CD4-positive, alpha-beta T cell treated with Interleukin-12 subunit alpha and Interleukin-12 subunit beta, for 1 hour (primary cell): Measurements from ENCODE around the gene MCIDAS.
A peak's percentile ranks its signal among the peaks of the same experiment; 100 is the strongest.

ENCODE experiments used
- DNase-seq: peaks from one replicate; pipeline ENCODE4 v3.0.0-alpha.2; 2020

The MCIDAS gene

DNA sequence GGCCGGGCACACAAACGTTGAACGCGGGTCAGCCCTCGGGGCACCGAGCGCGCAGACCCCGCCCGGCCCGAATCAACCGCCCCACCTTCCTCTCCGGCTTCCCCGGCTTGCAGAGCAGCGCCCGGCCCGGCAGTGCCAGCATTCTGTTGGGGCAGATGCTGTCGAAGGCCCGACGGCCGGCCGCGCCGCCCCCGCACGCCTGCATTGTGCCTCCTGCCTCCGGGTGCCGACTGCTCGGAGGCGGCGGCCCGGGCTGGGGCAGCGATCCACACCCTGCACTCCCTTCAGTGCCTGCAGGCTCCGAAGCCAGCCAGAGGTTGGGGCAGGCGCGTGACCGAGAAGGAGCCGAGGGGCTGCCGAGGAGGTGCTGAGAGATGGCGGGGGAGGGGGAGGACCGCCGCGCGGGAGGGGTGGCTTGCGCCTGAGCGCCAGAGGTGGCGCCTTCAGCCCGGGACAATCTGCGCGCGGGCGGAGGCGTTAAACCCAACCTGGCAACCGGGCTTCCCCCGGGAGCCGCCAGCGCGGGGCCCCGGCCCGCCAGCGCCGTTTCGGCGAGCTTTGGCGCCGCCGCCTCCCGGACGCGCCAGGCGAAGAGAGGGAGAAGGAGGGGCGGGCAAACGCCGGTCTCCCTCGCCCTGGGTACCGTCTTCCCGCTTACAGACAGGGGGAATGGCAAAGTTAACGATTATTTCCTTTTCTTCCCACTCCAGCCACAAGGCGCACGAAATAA is at the start of gene MCIDAS:
MCIDAS (minus strand) TSS at position 382 of the 730 bp plus-strand sequence; CDS start at position 205, 177 bp downstream.
- DNase-seq, result peak; percentile 50

DNA sequence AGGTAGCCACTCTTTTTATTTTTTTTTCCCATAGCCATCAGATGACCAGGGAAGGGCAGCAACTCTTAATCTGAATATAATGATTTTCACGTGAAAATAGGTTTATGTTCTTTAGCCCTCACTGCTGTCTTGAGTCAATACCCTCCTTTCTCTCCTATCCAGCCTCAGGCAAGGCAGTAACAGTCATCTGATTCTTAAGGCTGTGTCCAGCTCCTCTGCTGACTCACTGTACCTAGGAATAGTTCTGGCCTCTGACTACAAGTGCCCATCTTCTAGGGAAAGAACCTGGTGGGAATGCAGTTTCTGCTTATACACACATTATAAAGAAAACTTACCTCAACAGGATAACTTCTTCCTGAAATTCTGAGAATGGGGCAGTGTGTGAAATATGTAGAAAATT is 49.7 kb upstream of the MCIDAS start:
- DNase-seq, result no peak

DNA sequence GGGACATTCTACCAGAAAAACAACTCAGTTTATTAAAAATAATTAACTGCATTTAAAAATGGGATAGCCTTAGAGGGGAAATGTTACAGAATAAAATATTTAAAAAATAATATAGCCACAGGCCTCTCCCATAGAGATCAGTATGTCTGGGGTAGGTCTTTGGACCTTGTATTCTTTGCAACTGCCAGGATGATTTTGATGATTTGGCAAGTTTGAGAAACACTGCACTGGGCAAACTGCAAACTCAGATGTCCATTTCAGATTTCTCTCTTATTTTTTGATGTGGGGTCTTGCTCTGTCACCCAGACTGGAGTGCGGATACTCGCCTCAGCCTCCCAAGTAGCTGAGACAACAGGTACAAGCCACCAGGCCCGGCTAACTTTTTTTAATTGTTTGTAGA is 31.2 kb upstream of the MCIDAS start:
- no peak for DNase-seq

DNA sequence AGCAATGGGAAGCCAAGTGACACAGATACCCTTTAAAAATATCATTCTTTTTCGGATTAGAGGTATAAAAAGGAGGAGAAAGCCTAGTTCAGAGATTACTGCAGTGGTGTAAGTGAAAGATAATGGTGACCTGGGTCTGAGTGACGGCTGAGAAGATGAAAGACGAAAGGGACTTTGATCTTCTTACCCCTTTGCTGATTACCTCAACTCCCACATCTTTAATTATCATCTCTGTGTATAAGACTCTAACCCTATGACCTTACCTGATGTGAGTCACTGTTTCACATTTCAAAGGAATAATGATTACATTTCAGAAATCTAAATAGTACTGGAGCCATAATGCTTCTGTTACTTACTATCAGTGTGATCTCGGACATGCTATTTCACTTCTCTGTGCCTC is 27.7 kb upstream of the MCIDAS start:
- DNase-seq, result no peak

DNA sequence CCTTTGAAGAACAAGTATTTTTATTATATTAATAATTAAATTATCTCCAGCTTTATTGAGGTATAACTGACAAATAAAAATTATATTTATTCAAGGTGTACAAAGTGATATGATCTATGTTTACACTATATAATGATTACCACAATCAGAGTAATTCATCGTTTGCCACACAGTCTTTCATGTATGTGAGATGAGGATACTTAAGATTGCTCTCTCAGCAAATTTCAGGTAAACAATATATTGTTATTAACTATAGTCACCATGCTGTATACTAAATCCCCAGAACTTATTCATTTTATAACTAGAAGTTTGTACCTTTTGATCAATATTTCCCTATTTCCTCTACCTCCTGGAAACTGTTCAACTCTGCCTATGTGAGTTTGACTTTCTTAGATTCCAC is 22.9 kb upstream of the MCIDAS start:
- DNase-seq, result no peak

DNA sequence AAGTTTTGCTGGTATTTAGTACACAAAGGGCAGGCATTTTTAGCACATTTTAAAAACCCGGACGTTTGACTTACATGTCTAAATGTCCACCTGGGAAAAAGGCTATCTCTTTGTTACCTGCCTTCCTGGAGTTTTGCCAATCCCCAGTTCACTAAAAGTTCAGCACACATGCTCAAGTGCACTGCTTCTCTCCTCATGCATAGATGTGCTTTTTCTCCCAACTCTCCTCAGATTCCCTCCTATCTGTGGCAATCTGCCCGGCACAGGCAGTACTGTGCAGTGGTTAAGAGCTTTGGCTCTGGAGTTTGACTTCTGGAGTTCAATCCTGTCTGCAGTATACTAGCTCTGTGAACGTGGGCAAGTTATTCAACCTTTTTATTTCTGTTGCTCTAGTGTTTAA is 14.6 kb upstream of the MCIDAS start:
- DNase-seq, result no peak

DNA sequence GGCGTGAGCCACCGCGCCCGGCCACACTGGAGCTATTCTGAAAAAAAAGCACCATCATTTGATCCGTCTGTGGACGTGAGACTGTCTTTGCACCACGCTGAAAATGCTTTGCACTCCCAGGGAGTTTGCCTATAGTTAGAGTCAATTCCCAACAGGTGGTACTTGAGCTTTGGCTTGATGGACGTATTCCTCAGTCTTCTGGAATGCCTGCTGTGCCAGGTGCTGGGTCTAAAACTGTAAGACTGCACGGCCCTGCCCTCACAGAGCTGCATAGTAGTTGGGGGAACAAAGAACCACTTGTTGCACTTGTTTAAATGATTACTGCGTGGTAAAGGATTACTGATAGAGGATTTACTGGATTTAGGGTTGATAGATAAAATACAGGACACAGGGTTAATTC is 9.7 kb upstream of the MCIDAS start:
- no peak for DNase-seq

DNA sequence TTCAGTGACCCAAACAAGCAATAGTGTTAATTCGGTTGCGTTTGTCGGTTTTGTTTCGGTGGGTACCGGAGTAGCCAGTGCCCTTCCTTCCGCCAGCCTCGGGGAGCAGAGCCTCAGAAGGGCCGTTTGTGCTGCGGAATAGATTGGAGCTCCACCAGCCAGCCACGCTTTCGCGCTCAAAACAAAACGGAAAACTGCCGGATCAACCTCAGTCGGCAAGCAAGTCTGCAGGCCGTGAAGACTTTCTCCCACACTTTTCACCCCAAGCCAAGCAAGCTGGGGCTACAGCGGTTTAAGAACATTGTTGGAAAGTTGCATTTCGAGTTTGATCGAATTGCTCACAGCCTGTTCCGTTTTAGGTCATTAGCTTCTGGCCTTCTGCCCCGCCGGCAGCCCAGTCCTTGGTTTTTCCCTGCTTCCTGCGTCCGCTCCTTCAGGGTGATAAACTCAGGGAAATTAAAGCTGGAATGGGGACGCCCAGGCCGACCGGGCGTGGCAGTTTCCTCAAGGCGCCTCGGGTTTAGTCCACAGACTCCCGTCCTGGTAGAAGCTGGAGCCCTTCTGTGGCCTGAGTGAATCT is 7.1 kb upstream of the MCIDAS start:
- no peak for DNase-seq

DNA sequence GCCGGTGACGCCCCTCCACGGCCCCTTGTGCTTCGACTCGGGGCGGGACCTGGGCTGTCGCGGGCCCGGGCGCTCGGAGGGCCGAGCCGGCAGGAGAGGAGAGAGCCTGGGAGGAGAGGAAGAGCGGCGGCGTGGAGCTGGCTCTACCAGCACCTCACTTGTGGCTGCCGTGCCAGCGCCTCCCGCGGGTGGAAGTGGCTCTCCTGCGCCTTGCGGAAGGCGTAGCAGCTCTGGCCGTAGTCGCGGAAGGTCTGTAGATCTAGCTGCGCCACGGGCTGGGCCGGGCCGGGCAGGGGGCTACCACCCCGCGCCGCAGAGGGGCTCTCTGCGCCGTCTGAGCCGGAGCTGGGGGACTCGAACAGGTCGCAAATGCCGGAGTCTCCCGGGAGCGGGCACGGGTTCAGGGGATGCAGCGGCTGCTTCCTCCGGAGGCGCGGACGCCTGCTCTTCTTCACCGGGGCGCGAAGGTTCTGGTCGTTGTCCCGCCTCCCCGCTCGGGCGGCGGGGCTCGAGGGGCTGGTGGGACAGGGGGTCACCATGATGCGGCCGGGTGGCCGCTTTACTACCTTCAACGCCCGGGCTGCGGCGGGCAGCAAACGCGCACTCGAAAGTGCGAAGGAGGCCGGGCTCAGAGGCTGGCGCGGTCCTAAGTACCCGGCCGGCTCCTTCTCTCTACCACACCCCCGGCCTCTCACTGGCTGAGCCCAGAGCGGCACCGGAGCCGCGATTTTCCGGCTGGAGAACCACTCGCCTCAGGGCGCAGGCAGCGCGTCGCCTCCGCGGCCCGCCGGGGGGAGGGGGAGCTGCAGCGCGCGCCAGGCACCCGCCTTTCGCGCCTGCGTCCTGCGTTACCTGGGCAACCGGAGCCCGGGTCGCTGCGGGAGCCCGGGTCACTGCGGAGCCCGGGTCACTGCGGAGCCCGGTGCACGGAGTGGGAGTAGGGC is 6.1 kb upstream of the MCIDAS start, which contains the start of gene CCNO:
CCNO (minus strand) TSS at position 624 of the 944 bp plus-strand sequence; CDS start at position 539, 85 bp downstream.
- DNase-seq, result peak; percentile 68

DNA sequence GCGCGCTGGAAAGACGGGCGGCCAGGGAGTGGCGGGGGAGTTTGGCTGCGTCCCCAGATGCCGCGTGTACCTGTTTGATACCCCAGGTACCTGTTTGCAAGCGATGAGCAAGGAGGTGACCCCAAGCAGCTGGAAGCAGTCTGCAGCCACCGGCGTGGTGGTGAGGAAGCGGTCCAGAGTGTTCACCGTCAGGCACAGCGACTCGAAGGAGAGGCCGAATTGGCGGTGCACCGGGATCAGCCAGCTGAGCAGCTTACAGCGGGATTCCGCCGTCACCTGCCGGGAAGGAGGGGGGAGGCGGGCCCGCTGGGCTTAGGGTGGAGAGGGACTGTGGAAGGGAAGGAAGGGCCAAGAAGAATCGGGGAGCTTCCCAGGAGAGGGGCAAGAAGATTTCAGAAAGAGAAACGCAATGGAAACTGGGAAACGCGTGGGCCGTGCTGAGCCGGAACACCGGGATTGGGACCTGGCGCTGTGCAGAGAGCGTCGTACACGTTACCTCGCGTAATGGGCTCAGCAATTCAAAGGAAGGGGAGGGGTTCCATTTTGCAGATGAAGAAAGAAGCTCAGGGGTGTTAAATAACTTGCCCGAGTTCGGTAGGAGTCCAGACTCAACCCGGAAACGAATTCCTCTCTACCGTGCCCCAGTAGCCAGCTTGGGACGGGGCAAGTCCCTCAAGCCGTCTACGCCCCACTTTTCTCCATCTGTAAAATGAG is 5.3 kb upstream of the MCIDAS start:
- DNase-seq, result no peak

DNA sequence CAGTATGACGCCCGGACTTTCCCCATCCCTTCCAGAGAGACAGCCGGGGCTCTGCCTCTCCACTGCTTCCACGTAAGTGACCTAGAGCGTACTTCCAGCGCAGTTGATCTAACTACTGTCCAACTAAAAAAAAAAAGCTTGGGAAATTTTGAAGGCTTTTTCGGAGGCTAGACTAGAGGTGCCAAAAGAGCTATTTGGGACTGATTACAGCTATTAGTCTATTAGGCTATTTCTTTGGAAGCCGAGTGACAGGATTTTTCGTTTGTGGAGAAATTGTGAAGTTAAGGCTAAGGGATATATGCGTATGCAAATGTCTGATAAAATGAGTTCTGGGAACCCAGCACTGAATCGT is 4.8 kb upstream of the MCIDAS start:
- no peak for DNase-seq

DNA sequence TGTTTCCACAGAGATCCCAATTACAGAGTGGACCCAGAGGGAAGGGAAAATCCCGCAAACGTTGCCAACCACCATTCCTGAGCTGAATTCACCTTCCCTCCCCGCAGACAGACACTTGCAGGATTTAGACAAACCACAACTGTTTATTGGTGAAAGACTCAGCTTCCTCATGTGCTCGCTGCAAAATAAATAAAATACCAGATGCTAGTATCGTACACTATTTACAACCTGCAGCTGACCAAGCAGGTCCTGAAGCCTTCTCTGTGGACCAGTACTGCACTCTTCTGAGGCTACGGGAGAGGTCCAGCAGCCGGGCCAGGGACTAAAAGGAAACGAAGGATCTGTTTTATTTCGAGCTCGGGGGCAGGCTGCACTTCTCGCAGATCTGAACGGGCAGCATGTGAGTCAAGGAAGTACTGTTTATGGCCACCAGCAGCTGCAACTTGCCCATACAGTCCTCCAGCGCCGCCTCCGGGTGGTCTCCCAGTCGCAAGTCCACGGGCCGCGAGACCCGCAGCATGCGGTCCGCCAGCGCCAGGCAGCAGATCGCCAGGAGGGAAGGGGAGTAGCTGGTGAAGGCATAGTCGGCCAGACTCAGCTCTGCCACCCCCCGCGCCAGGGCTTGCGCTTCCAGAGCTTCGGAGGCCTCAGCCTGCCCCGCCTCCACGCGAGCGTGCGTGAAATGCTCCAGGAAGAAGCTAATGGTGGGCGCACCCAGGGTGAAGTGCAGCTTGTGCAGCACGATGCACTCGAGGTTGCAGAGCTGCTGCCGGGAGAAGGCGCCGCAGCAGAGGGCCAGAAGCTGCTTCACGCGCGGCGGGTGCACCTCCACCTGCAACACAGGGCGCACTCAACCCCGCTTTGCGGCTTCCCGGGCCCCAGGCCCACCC is 4.2 kb upstream of the MCIDAS start:
- DNase-seq, result no peak

DNA sequence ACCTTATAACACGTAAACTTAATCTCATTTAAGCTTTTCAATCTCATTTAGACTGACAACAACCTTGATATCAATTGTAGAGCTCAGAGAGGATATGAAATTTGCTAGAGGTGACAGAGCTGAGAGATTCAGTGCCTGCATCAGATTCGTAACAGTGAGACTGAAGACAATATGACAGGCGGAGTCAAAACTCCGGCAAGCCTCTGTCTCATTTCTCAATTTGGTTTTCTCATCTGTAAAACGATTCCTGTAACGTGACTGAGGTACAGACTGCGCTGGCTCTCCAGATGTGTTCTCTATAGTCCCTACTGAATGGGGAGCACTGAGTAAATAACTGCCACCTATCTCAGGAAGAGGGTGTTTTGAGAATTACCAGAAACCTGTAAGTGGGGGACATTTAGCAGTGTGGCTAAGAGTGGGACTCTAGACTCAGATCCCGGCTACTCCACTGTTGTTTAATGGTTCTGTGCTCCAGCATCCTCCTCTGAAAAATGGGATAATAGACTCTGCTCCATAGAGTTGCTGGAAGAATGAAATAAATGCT is 3.0 kb upstream of the MCIDAS start:
- no peak for DNase-seq

DNA sequence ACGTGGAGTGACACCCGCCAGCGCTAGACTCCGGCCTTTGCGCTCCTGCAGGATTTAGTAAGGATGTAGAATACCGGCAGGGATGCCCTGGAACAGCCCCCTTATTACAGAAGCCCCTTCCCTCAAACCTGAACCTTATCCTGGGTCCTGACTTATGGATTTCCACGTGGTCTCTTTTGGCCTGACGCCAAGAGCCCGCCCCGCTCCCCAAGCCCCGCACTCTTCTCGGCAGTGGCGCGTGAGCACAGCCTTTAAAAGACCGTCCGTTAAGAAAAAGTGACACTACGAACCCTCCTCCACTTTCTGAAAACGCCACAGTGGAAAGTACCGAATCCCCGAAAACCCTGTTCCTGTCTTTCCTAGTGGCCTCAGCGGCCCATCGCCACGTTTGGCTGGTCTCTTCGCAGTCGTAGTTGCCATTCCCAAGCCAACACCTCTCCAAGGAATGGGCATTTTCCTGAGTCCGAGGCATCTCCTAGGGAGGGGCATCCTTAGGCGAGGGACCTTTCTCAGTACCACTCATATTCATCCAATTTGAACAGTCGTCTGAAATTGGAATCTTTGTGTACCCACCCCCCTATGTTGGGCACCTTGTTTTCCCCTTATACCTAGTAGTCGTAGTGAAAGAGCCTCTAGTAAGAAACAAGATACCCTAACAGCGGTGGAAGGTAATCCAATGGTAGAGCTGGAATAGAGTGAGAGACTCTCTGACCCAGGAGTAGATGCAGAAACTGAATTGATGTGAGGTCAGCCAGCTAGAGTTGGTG is 732 bp upstream of the MCIDAS start:
- no peak for DNase-seq

DNA sequence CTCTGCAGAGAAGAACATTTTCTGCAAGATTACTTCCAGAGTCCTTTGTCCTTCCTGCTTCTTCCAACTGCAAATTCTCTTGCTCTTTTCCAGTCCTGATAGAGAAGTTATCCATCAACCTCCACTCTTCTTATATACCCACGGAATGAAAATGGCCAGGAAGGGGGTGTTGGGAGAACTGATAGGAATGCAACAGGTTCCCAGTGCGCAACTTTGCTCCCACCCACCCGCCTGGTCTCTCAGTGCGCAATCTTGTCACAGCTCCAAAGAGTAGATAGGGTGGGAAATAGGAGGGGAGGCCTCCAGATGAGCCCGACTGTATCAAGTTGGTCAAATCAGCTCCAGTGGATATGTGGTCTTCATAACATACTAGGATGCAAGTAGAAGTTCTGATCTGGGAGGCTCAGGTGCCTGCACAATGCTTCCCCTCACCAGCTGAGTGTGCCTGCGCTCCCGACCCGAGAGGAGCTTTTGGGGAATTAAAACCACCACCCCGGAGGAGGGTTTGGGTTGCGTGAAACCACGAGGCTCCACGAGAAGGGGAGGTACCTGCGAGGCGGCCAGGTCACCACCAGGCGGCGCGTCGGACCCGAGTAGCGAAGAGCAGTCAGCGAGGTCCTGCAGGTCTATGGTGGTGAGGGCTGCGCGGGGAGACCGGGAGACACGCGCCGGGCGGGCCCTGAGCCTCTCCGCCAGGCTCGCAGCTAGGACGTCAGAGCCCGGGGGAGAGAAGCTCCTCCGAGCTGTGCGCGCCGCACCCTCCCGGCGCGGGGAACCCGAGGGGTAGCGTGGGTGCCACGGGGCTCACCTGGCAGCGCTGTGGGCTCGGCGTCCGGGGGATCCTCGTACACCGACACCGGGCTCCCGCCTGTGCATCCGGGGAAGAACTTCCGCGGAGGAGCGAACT is 835 bp downstream of the MCIDAS start:
- peak; percentile 45 for DNase-seq

DNA sequence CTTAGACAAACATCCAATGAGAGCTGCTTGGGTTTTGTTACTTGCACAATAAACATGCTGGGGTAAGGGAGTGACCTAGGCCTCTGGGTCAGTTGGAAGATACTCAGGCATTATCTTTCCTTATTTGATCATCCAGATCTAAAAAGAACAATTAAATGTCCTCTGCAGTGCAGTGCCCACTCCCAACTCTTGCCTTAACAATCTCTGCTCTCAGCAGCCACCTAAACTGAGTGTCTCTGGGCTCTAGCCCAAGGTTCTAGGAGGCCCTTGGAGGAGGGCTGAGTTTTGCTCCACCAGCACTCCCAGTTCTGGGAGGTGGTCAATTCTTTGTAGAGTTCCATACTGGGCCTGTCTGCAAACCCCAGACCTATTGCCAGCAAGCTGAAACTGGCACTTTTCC is 1.8 kb downstream of the MCIDAS start:
- no peak for DNase-seq

DNA sequence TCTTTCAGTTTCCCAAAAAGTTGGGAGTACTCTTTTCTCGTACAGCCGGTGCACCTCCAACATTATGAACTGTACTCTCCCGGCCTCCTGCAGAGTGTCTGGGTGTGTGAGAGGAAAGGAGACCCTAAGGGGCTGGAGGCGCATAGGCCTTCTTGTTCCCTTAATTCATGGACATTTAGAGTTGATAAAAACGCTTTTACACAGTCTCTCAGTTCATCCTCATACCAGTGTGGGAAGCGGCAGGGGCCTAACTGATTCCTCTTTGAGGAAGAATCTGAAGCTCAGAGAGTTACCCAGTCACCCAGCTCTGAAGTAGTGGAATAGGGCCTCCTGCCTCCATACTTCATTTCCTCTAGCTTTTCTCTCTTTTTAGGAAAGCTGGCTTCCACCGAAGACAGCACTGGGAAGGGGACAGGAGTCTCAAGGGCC is 3.3 kb downstream of the MCIDAS start:
- DNase-seq, result no peak

DNA sequence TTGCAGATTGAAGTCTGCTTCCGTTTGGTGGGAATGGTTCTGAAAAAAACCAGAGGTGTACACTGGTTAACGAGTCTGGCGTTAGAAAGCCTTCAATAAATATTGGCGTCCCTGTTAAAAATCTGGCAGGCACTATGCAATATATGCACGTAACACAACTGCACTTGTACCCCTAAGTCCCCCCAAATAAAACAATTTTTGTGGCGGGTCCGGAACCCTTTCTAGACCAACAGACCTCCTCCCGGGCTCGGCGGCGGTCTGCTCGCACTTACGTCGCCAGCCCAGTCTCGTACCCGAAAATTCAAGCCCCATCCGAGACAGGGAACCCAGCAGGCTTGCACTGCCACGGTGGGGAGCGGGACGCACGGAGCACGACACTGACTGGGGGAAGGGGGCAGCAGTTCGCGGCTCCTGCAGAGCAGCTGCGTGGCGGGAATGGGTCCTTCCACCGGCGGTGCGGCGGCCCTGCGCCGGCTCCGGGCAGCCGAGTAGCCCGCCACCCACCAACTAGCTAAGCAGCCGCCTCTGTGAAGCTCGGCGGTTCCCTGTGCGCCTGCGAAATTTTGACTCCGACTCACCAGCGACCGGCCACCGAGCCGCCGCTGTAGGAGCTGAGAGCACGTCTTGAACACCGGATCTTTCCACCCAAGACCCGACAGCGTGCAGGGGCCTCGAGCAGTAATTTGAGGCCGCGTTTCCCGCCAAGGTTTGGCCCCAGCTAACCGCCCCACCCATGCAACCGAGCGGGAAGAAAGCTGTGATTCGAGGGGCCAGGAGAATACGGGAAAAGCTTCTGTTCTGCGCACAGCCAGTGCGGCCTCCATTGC is 3.9 kb downstream of the MCIDAS start:
- no peak for DNase-seq
